HCT116 (cell line): ENCODE measurements around the gene DOCK4. TPM values are rescaled to one million over a fixed set of nuclear protein-coding genes. Genes with fewer than 3 reads are reported as not detected.

Experiments used
- ATAC-seq: fragments of 200-7000 bp; cut with Tn5 transposase; 2 replicates; pipeline ENCODE4 v1.9.1; 2020; ENCODE audit warnings: mild to moderate bottlenecking, moderate library complexity
- BruUV-seq: library from RNA; stranded (reverse); fragments of 400-500 nt; replicated peaks from 2 replicates; lab custom pipeline; 2021; lab: Mats Ljungman, UMichigan
- CTCF ChIA-PET: fragments of 300-600 bp; sonication (Branson Sonifier 250); formaldehyde crosslinking; loops from one replicate; lab custom pipeline; 2021; ENCODE audit warnings: antibody characterized with exemption; lab: Charles Lee
- POLR2A ChIA-PET: fragments of 300-600, 350-600 bp; sonication (Branson Sonifier 250); formaldehyde crosslinking; loops from one replicate; lab custom pipeline; 2021; ENCODE audit warnings: antibody characterized with exemption; lab: Charles Lee
- RAD21 ChIA-PET, 2 experiments: fragments of 300-600 bp; sonication (Branson Sonifier 250); formaldehyde crosslinking; loops; one replicate each; lab custom pipeline; 2023; ENCODE audit warnings: low total read pairs in 2 of 2; ENCODE audit not compliant: uncharacterized antibody in 2 of 2, unreplicated experiment in 2 of 2, low non-redundant PET in 1 of 2; lab: Charles Lee
- DNase-seq: peaks from one replicate; pipeline ENCODE4 v3.0.0-alpha.2; 2010; ENCODE audit warnings: low read depth, low spot score
- H2AFZ ChIP-seq: fragments of 200-600 bp; shearing (Covaris generic), sonication (generic); 2 replicates; pipeline ENCODE4 v1.6.1; 2017; ENCODE audit warnings: low read depth, mixed run types, mixed read lengths, antibody characterized with exemption, low read length; ENCODE audit not compliant: poor library complexity, severe bottlenecking
- H3K27ac ChIP-seq: 2 replicates; pipeline ENCODE4 v1.5.1; 2012; ENCODE audit warnings: low read depth, low read length
- H3K27me3 ChIP-seq: fragments of 200-600 bp; sonication (generic); 2 replicates; pipeline ENCODE4 v1.6.1; 2016; ENCODE audit warnings: mixed run types, low read length, mixed read lengths; ENCODE audit not compliant: insufficient read depth
- H3K36me3 ChIP-seq, 2 experiments: fragments of 200-500 bp in 1 of 2; fragments of 200-600 bp in 1 of 2; sonication (Bioruptor generic) in 1 of 2; sonication (generic) in 1 of 2; 2 replicates each; pipeline versions ENCODE4 v1.5.1 to v1.6.1; 2014 to 2016; ENCODE audit warnings: low read length in 2 of 2, inconsistent platforms in 1 of 2, mixed read lengths in 1 of 2, mixed run types in 1 of 2; ENCODE audit not compliant: insufficient read depth in 2 of 2, control insufficient read depth in 1 of 2
- H3K4me1 ChIP-seq, 2 experiments: fragments of 200-600 bp in 1 of 2; sonication (generic) in 1 of 2; 2 replicates each; pipeline versions ENCODE4 v1.5.1 to v1.6.1; 2012 to 2017; ENCODE audit warnings: low read length in 2 of 2, inconsistent platforms in 1 of 2, mild to moderate bottlenecking in 1 of 2, mixed read lengths in 1 of 2, mixed run types in 1 of 2, moderate library complexity in 1 of 2; ENCODE audit not compliant: insufficient read depth in 2 of 2, control insufficient read depth in 1 of 2
- H3K4me2 ChIP-seq: fragments of 200-600 bp; sonication (generic); 2 replicates; pipeline ENCODE4 v1.6.1; 2017; ENCODE audit warnings: mixed run types, low read length, mixed read lengths
- H3K4me3 ChIP-seq, 2 experiments: fragments of 200-600 bp in 1 of 2; sonication (generic) in 1 of 2; replicated peaks in 1 of 2; 2 replicates each; pipeline ENCODE4 v1.5.1; 2011 to 2016; ENCODE audit warnings: low read length in 2 of 2, control low read depth in 1 of 2, low read depth in 1 of 2, mild to moderate bottlenecking in 1 of 2, mixed read lengths in 1 of 2, mixed run types in 1 of 2
- H3K79me2 ChIP-seq: fragments of 200-600 bp; sonication (generic); 2 replicates; pipeline ENCODE4 v1.6.1; 2017; ENCODE audit warnings: mild to moderate bottlenecking, mixed run types, low read length, moderate library complexity, mixed read lengths; ENCODE audit not compliant: insufficient read depth
- H3K9ac ChIP-seq: fragments of 200-600 bp; sonication (generic); 2 replicates; pipeline ENCODE4 v1.6.1; 2016; ENCODE audit warnings: low read length, mixed read lengths
- H3K9me2 ChIP-seq: fragments of 200-600 bp; sonication (generic), shearing (Covaris generic); 2 replicates; pipeline ENCODE4 v1.6.1; 2017; ENCODE audit warnings: mixed run types, mild to moderate bottlenecking, moderate library complexity; ENCODE audit not compliant: insufficient read depth
- H3K9me3 ChIP-seq, 2 experiments: fragments of 200-500 bp in 1 of 2; fragments of 200-600 bp in 1 of 2; sonication (Bioruptor generic) in 1 of 2; sonication (generic) in 1 of 2; 2 replicates each; pipeline ENCODE4 v1.6.1; 2014 to 2017; ENCODE audit warnings: low read length in 2 of 2, mixed read lengths in 2 of 2, inconsistent platforms in 1 of 2, low read depth in 1 of 2, mild to moderate bottlenecking in 1 of 2, mixed run types in 1 of 2, moderate library complexity in 1 of 2; ENCODE audit not compliant: control insufficient read depth in 1 of 2, insufficient read depth in 1 of 2
- H4K20me1 ChIP-seq: fragments of 200-600 bp; sonication (generic), shearing (Covaris generic); 2 replicates; pipeline ENCODE4 v1.6.1; 2017; ENCODE audit warnings: mixed run types, mild to moderate bottlenecking, moderate library complexity; ENCODE audit not compliant: insufficient read depth
- ATF3 ChIP-seq: IDR thresholded peaks from 2 replicates; pipeline ENCODE4 v1.6.1; 2012
- CBX3 ChIP-seq: IDR thresholded peaks from 2 replicates; pipeline ENCODE4 v1.6.1; 2012; ENCODE audit warnings: low read depth
- CEBPB ChIP-seq: IDR thresholded peaks from 2 replicates; pipeline ENCODE4 v1.6.1; 2012; ENCODE audit warnings: low read depth
- CTCF ChIP-seq, 3 experiments: fragments of 200-600 bp in 1 of 3; sonication (generic) in 1 of 3; IDR thresholded peaks in 2 of 3; conservative IDR thresholded peaks in 1 of 3; 2 replicates each; pipeline ENCODE4 v1.5.1; 2012 to 2017; ENCODE audit warnings: low read depth in 2 of 3, low read length in 2 of 3, antibody characterized with exemption in 1 of 3, borderline replicate concordance in 1 of 3, control low read depth in 1 of 3, mild to moderate bottlenecking in 1 of 3, mixed read lengths in 1 of 3, mixed run types in 1 of 3, moderate library complexity in 1 of 3; ENCODE audit not compliant: insufficient read depth in 1 of 3
- EZH2 ChIP-seq: fragments of 200-600 bp; sonication (generic); IDR thresholded peaks from 2 replicates; pipeline ENCODE4 v1.6.1; 2017; ENCODE audit warnings: antibody characterized with exemption, mixed run types
- EZH2phosphoT487 ChIP-seq: fragments of 200-600 bp; IDR thresholded peaks from 2 replicates; pipeline ENCODE4 v1.6.1; 2018; ENCODE audit warnings: antibody characterized with exemption, borderline replicate concordance
- JUND ChIP-seq: IDR thresholded peaks from 2 replicates; pipeline ENCODE4 v1.6.1; 2012
- MAX ChIP-seq: IDR thresholded peaks from 2 replicates; pipeline ENCODE4 v1.6.1; 2012
- POLR2A ChIP-seq: IDR thresholded peaks from 2 replicates; pipeline ENCODE4 v1.7.0; 2011; ENCODE audit warnings: borderline replicate concordance; ENCODE audit not compliant: insufficient read depth, insufficient read length; ENCODE audit errors: extremely low read depth
- POLR2AphosphoS5 ChIP-seq: IDR thresholded peaks from 2 replicates; pipeline ENCODE4 v1.6.1; 2011; ENCODE audit warnings: mild to moderate bottlenecking, low read depth, low read length, moderate library complexity
- SIN3A ChIP-seq: IDR thresholded peaks from 2 replicates; pipeline ENCODE4 v1.6.1; 2012; ENCODE audit warnings: low read depth
- SP1 ChIP-seq: IDR thresholded peaks from 2 replicates; pipeline ENCODE4 v1.6.1; 2012; ENCODE audit warnings: low read depth
- SRF ChIP-seq: IDR thresholded peaks from 2 replicates; pipeline ENCODE4 v1.6.1; 2012; ENCODE audit warnings: low read depth
- TCF7L2 ChIP-seq: IDR thresholded peaks from 2 replicates; pipeline ENCODE4 v1.7.0; 2011; ENCODE audit warnings: borderline replicate concordance, inconsistent platforms; ENCODE audit not compliant: insufficient read depth, insufficient read length; ENCODE audit errors: extremely low read depth
- YY1 ChIP-seq: IDR thresholded peaks from 2 replicates; pipeline ENCODE4 v1.6.1; 2011; ENCODE audit warnings: low read length, low read depth, moderate library complexity, mild to moderate bottlenecking; ENCODE audit not compliant: insufficient replicate concordance; ENCODE audit errors: extremely low read depth
- ZFX ChIP-seq: fragments of 450-650 bp; IDR thresholded peaks from 2 replicates; pipeline ENCODE4 v1.6.1; 2017
- ZNF274 ChIP-seq: fragments of 200-500 bp; sonication (Bioruptor generic); IDR thresholded peaks from 2 replicates; pipeline ENCODE4 v1.6.1; 2014; ENCODE audit warnings: mild to moderate bottlenecking, low read depth, low read length, inconsistent platforms
- intact Hi-C: fragments of 100-400 bp; cut with micrococcal nuclease; formaldehyde crosslinking; loops from 2 replicates; pipeline ENCODE4 v1.10.0; 2022
- total RNA-seq: library from RNA; stranded (reverse); gene quantifications from one replicate; pipeline ENCODE4 v1.2.1, GENCODE V29; 2021; ENCODE audit not compliant: unreplicated experiment

DOCK4 gene
- total RNA-seq, 1 experiment from 2014 or later, result 2.2 TPM

- no peak for TF ChIP-seq SIN3A
- TF ChIP-seq EZH2phosphoT487, result no peak
- TF ChIP-seq ATF3, result no peak
- TF ChIP-seq JUND, result no peak
- TF ChIP-seq CTCF (IDR thresholded peaks at IDR 0.05 in 2 of 3, conservative IDR thresholded peaks at IDR 0.05 in 1 of 3; ENCODE audit: borderline replicate concordance in 1 of 3, insufficient read depth in 1 of 3, low read depth in 2 of 3, low read length in 2 of 3), result no peak
- TF ChIP-seq POLR2AphosphoS5, result no peak
- no peak for TF ChIP-seq ZNF274
- no peak for TF ChIP-seq CEBPB
- TF ChIP-seq, all 23 proteins: peak for 0
Measured at GRCh38 chr7:112092306-112092705, 113.9 kb downstream of the DOCK4 start (continued).

DNA sequence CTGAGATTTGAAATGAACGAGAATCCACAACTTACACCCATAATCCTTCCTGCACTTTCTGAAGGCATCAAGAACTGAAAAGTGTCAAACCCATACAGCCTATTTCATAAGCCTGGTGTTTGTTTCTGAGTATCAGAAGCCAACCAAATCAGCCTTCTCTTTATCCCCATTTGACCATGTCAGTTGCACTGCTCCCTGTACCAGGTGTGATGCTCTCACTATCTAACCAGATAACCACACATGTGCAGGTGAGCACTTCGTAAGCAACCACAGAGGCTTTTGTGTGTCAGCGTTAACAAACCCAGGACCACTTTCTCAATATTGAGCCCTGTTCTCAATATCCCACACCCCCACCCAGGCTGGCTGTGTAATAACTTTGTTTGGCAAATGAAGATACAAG, 114.4 kb downstream of the DOCK4 start:
- TF ChIP-seq ZNF274, result no peak
- TF ChIP-seq POLR2A, result no peak
- no peak for TF ChIP-seq TCF7L2
- TF ChIP-seq JUND, result no peak
- TF ChIP-seq SRF, result no peak
- no peak for TF ChIP-seq EZH2
- no peak for TF ChIP-seq CTCF (IDR thresholded peaks at IDR 0.05 in 2 of 3, conservative IDR thresholded peaks at IDR 0.05 in 1 of 3; ENCODE audit: borderline replicate concordance in 1 of 3, insufficient read depth in 1 of 3, low read depth in 2 of 3, low read length in 2 of 3)
- TF ChIP-seq YY1, result no peak
- no peak for TF ChIP-seq ZFX
- no peak for TF ChIP-seq CBX3
- TF ChIP-seq SP1, result no peak
- no peak for TF ChIP-seq MAX
- POLR2A ChIA-PET, result no interaction called here

More for the DNA sequence above, 114.4 kb downstream of the DOCK4 start:
- Histone ChIP-seq H3K27me3 (no peaks in the 10 kb centered on the region), H3K9me3 (no peaks in the 10 kb centered on the region), H4K20me1 (no peaks in the 10 kb centered on the region), H3K9ac (no peak overlapping the region), H3K4me1 (no peaks in the 10 kb centered on the region), H3K36me3 (no peaks in the 10 kb centered on the region), H3K4me2 (no peak overlapping the region), H3K79me2 (no peaks in the 10 kb centered on the region), H3K27ac (no peak overlapping the region), H3K9me2 (no peaks in the 10 kb centered on the region), H3K4me3 (no peak overlapping the region), H2AFZ (no peak overlapping the region)
- ChIA-PET RAD21 (no interaction called here), CTCF (no interaction called here)
- no TSS peak for BruUV-seq
- ATAC-seq (no peak), DNase-seq (no peak)
- intact Hi-C loops, result no loop called here
